Keratinocyte (primary cell): Measurements from ENCODE around the gene RFC2.

ENCODE experiments used
- EZH2 ChIP-seq: IDR thresholded peaks from one replicate; pipeline ENCODE4 v1.6.1; 2012; ENCODE audit warnings: inconsistent platforms, mild to moderate bottlenecking, low read length, moderate library complexity
- TF ChIP-seq, protein P1 (sequence below), 3 experiments: IDR thresholded peaks in 1 of 3; conservative IDR thresholded peaks in 1 of 3; optimal IDR thresholded peaks in 1 of 3; 2 replicates in 2 of 3; 3 replicates in 1 of 3; pipeline versions ENCODE3 to v1.5.1; 2011; ENCODE audit warnings: low read length in 3 of 3, mild to moderate bottlenecking in 3 of 3, moderate library complexity in 2 of 3, control low read depth in 1 of 3, inconsistent platforms in 1 of 3; ENCODE audit not compliant: insufficient read depth in 2 of 3; ENCODE audit errors: extremely low read depth in 1 of 3

DNA sequence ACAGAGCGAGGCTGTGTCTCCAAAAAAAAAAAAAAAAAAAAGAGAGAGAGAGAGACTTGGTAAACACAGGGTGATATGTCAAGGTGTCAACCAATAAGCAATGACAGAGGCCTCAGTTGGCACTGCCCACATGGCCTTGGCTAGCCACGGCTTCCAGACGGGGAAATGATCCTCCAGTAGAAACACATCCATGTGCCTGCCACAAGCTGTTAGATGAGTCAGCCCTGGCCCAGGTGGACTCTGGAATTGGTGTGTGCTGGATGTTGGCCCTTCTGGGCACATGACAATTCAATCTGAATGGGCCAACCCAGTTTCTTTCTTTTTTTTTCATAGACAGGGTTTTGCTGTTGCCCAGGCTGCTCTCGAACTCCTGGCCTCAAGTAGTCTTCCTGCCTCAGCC lies 13.7 kb downstream of the RFC2 start:
- TF ChIP-seq, protein P1, sequence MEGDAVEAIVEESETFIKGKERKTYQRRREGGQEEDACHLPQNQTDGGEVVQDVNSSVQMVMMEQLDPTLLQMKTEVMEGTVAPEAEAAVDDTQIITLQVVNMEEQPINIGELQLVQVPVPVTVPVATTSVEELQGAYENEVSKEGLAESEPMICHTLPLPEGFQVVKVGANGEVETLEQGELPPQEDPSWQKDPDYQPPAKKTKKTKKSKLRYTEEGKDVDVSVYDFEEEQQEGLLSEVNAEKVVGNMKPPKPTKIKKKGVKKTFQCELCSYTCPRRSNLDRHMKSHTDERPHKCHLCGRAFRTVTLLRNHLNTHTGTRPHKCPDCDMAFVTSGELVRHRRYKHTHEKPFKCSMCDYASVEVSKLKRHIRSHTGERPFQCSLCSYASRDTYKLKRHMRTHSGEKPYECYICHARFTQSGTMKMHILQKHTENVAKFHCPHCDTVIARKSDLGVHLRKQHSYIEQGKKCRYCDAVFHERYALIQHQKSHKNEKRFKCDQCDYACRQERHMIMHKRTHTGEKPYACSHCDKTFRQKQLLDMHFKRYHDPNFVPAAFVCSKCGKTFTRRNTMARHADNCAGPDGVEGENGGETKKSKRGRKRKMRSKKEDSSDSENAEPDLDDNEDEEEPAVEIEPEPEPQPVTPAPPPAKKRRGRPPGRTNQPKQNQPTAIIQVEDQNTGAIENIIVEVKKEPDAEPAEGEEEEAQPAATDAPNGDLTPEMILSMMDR (optimal IDR thresholded peaks at IDR 0.05 in 1 of 3, IDR thresholded peaks at IDR 0.05 in 1 of 3, conservative IDR thresholded peaks at IDR 0.05 in 1 of 3; ENCODE audit: extremely low read depth in 1 of 3, insufficient read depth in 2 of 3, low read length in 3 of 3), result no peak
- no peak for TF ChIP-seq EZH2
